ENCODE results near the gene ZNF469.
"Not testable (repeated sequence)": the region's sequence is repeated elsewhere in the genome, so short reads cannot be mapped to it uniquely, and the experiment has no call there.

The ZNF469 gene

GRCh38 chr16:88359008-88359407 lies 23.8 kb upstream of the ZNF469 start:
- DNase-seq, result no peak

DNA sequence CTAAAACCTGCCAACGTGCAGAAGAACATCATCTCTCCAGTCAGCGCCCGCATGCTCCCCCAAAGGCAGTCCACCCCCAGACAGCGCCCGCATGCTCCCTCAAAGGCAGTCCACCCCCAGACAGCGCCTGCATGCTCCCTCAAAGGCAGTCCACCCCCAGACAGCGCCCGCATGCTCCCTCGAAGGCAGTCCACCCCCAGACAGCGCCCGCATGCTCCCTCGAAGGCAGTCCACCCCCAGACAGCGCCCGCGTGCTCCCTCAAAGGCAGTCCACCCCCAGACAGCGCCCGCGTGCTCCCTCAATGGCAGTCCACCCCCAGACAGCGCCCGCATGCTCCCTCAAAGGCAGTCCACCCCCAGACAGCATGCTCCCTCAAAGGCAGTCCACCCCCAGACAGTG lies 22.4 kb upstream of the ZNF469 start:
- not testable (repeated sequence) for DNase-seq

DNA sequence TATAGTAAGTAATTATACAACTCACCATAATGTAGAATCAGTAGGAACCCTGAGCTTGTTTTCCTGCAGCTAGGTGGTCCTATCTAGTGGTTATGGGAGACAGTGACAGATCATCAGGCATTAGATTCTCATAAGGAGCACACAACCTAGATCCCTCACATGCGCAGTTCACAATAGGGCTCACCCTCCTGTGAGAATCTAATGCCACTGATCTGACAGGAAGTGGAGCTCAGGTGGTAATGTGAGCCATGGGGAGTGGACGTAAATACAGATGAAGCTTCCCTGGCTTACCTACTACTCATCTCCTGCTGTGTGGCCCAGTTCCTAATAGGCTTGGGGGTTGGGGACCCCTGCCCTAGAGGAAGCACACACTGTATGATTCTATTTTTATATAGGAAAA lies 21.8 kb upstream of the ZNF469 start:
- no peak for DNase-seq

GRCh38 chr16:88361775-88362174 lies 21.0 kb upstream of the ZNF469 start:
- no peak for DNase-seq

DNA sequence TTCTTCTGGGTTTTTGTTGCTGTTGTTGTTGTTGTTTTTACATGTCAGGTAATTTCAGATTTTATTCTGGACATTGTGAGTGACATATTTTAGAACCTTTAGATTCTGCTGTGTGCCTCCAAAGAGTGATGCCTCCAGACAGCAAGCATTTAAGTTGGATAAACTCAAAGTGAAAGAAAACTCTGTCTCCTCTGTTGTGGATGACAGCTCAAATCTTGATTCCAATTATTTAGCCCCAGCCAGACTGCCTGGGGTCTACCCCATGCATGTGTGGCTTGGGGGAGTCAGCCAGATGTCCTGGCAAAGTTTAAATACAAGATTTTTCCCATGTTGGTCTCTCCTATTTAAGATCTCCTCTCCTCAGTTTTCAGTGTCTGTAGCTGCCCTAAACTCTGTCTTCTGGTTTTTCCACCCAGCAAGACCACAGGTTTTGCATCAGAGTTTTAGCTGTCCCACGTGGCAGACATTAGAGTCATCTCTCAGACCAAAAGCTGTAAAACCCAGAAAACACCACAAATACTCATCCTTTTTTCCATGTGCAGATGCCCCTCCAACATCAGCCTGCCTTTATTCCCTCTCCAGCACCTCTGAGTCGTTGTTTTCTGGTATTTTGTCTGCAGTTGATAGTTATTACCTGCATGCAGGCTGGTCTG lies 19.4 kb upstream of the ZNF469 start:
- no peak for DNase-seq

GRCh38 chr16:88365244-88365865 lies 17.4 kb upstream of the ZNF469 start:
- DNase-seq, result no peak

- no peak for DNase-seq
Observed at GRCh38 chr16:88366032-88366703, 16.6 kb upstream of the ZNF469 start.

- no peak for DNase-seq
Observed at GRCh38 chr16:88366704-88367047, 16.1 kb upstream of the ZNF469 start.

DNA sequence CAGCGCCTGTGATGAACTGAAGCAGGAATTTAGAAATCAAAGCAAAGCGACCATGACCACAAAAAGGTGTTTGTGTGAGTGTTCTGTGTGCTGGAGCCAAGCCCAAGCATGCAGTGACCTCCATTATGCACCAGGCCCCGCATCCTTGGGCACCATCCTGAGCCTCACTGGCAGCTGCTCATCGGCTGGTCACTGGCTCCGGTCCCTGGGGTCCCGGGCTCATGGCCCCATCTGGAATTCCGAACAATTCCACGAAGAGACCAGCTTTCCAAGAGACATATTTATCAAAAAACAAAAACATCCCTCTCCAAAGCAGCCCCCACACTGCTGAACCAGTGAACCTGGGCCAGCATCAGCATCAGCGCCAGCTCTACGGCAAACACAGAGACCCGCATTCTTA lies 15.2 kb upstream of the ZNF469 start:
- DNase-seq, result no peak

GRCh38 chr16:88368036-88368435 lies 14.7 kb upstream of the ZNF469 start:
- no peak for DNase-seq

GRCh38 chr16:88368994-88369393 lies 13.8 kb upstream of the ZNF469 start:
- no peak for DNase-seq

GRCh38 chr16:88369447-88370008 lies 13.2 kb upstream of the ZNF469 start:
- no peak for DNase-seq

GRCh38 chr16:88370365-88370764 lies 12.4 kb upstream of the ZNF469 start:
- no peak for DNase-seq

DNA sequence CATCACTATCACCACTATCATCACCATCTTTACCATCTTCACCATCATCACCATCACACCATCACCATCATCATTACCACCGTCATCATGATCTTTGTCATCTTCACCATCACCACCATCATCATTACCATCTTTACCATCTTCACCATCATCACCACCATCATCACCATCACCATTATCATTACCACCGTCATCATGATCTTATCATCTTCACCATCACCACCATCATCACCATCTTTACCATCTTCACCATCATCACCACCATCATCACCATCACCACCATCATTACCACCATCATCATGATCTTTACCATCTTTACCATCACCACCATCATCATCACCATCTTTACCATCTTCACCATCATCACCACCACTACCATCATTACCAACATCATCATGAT lies 10.2 kb upstream of the ZNF469 start:
- no peak for DNase-seq

DNA sequence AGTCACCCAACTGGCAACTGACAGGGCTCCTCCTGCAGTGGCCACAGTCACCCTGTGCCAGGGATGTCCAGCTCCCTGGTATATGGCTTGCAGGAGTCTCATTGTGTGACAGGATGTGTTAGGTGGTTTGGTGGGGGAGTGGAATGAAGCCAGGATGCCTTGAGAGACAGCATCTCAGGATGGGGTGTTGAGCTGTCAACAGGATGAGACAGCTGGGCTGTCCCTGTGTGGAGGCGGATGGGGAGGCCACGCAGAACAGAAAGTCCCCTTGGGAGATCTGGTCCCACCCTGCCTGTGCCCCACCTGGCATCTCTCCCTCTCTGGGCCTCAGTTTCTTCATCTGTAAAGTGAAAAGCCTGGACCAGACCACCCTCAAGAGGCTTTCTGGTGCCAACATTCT lies 9.5 kb upstream of the ZNF469 start:
- DNase-seq, result no peak

GRCh38 chr16:88373927-88374492 lies 8.7 kb upstream of the ZNF469 start:
- DNase-seq, result no peak

GRCh38 chr16:88374736-88375135 lies 8.0 kb upstream of the ZNF469 start:
- no peak for DNase-seq

DNA sequence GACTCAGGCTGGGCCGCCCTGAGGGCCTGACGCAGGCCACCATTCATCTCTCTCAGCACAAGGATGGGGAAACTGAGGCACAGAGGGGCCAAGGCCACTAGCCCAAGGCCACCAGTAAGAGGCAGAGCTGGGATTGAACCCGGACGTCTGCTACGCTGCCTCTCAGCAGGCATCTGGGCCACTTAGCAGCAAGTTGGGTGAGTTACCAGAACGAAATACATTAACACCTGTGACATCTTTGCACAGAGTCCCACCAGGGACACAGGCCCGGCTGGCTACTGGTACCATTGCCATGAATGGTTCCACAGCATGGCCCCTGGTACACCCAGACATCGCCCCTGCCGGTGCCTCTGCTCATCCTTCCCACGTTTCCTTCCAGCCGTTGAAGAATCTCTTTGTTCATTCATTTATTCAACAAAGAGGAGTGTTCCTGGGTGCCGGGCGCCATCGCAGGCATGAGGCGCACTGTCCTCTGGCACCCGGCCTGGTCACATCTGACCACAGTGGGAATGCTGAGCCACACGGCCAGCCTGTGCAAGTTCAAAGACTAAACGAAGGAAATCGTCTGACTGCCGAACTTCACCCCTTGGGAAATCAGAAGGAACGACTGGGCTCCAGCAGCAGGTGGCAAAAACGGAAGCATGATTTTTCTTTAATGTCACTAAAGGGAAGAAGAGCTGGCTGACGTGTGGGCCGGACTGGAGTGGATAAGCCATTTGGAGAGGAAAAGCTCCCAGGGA lies 7.4 kb upstream of the ZNF469 start:
- no peak for DNase-seq

DNA sequence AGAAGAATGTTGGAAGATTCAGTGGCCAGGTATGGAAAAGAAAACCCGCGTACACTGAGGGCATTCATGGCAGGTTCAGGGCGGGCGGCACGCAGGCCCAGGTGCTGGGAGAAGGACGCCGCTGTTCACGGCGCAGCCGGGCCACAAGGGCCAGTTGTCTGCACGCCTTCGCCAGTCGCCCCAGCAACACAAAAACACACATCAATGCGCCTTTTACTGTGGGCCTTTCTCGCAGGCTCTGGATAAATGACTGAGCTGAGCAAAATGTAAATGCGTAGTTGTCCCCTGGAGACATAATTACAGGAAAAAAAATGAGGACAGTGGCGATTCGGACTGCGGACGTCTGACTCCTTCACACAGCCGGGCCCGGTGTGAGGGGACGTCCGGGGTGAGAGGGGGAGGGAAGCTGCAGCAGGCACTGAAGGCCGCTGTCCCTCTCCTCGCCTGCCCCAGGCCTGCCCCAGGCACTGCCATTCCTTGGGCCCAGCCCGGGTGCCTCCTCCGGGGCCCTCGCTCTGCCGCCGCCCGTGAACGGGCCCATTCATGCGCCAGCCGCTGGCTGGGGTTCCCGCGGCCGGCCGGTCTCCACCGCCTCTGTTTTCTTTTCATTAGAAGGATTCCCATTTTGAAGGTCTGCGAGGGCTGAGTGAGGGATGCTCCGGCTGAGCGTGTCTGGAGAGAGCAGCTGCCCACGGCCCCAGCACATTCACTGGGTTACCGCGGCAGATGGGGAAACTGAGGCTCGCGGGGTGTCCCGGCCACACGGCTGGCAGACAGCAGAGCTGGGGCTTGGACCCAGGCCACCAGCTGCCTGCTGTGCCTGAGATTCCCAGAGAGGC lies 6.5 kb upstream of the ZNF469 start:
- DNase-seq, result no peak

GRCh38 chr16:88376835-88377726 lies 5.7 kb upstream of the ZNF469 start:
- DNase-seq, result no peak

- no peak for DNase-seq
Observed at GRCh38 chr16:88377961-88378360, 4.8 kb upstream of the ZNF469 start.
